Stimulated activated CD4-positive, alpha-beta T cell treated with anti-CD3 and anti-CD28 coated beads, TNF-alpha, amount 100 ng/mL, for 1 hour (primary cell): ENCODE measurements around the gene TTBK1.

Source experiments
- DNase-seq, 3 donors: peaks; one replicate each; pipeline ENCODE4 v3.0.0-alpha.2; 2020; ENCODE audit warnings: low read depth in 3 of 3, low spot score in 1 of 3

The TTBK1 gene

DNA sequence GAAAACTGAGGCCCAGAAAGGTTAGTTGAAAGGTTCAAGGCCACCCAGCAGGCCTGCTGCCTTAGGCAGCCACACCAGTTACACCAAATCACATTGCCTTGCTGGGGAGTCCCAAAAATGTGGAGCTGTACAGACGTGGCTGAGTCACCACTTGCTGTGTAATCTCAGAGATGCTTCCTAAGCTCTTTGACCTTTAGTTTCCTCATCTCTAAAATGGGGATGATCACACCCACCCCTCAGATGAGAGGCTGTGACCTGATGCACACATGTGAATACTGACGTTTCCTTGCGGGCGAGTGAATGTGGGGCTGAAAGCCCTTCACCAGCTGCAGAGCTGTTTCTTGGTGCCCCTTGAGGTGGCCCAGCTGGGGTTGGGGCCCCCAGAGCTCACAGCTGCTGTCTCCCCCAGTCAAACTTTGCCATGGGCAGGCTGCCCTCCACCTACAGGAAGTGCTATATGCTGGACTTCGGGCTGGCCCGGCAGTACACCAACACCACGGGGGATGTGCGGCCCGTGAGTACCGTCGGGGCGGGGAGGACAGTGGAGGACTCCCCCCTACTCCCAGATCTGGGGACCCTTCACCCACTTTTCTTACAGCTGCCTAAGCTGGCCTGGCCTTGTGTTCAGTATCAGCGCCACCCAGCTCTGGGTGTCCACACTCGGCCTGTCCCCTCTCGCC is 11.0 kb downstream of the TTBK1 start:
- DNase-seq: no peak

DNA sequence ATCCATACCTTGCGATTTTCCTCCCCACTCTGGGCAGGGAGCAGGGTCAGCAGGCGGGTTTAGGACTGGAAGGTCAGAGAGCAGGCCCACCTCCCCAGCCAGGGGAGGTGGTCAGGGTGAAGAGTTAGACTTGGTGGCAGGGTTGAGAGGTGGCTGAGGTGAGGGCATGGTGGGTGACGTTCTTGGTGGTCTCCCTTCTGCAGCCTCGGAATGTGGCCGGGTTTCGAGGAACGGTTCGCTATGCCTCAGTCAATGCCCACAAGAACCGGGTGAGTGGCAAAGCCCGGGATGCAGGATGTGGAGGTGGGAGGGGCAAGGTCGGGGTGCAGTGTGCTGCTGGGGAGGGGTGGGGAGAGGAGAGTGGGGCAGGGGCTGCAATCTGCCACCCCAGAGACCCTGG is 11.6 kb downstream of the TTBK1 start:
- DNase-seq: no peak

DNA sequence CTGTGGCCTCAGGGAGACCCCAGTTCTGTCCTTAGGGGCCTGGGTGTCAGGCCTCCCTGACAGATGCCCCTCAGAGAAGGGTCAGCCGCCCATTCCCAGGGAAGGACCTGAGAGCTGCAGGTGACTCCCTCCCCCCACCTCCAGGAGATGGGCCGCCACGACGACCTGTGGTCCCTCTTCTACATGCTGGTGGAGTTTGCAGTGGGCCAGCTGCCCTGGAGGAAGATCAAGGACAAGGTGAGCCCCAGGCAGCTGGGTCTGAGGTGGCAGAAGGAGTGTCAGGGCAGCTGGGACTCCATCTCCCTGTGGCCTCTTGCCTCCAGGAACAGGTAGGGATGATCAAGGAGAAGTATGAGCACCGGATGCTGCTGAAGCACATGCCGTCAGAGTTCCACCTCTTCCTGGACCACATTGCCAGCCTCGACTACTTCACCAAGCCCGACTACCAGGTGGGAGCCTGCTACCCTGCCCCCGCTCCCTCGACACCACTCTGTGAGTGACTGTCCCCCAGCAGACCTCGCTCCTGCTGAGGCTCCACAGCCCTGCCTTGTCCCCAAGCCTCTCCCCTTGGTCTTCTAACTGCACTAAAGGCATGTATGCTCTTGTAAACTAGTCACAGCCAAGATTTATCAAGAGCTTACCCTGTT is 12.2 kb downstream of the TTBK1 start:
- no peak for DNase-seq

DNA sequence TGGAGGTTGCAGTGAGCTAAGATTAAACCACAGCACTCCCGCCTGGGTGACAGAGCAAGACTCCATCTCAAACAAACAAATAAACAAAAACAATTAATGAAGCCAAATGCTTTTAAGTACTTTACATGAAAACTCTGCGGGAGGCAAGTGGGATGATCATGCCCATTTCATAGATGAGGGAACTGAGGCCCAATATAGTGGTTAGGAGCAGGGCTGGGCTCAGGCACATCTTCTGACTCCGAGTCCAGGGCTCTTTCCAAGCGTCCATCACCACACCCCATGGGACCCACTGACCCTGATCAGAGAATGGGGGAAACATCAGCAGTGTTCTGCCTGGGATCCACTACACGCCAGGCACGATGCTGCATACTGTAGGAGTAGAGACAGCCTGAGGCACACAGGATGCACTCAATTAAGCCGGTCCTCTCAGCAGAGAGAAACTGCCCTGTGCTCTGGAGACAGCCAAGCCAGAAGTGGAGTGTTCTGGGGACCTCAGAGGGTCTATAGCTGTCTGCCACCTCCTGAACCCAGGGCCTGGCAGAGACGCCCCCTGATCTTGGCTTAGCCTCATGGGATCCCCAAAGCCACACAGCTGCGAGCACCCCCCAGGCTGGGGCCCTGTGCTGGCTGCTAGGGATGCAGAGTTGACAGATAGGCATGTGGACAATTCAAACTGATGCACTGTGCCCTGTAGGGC is 13.5 kb downstream of the TTBK1 start:
- DNase-seq: no peak

DNA sequence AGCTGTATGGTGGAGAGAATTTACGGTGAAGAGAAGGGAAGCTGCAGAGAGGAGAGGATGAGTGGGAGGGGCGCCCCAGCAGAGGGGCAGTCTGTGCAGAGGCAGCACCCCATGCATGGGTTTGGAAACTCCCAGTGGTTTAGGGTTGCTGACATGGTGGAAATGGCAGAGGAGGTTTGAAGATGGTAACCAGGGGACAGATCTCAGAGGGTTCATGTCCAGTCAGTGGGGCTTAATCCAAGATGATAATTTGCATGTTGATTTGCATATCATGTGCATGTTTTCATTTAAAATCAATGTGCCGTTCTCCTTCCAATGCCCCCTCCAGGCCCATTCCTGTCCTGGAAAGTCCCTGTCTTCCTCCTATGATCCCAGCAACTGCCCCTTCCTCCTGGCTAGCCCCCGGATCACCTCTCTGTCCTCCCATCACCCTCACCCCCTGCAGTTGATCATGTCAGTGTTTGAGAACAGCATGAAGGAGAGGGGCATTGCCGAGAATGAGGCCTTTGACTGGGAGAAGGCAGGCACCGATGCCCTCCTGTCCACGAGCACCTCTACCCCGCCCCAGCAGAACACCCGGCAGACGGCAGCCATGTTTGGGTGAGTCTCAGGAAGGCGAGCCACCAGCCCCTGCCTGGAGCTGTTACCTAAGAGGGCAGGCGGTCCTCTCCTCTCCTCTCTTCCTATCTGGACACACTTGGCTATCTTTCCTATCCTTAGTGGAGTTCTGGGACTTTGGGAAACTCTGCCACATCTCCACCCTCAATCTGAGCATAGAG is 14.3 kb downstream of the TTBK1 start:
- no peak for DNase-seq

DNA sequence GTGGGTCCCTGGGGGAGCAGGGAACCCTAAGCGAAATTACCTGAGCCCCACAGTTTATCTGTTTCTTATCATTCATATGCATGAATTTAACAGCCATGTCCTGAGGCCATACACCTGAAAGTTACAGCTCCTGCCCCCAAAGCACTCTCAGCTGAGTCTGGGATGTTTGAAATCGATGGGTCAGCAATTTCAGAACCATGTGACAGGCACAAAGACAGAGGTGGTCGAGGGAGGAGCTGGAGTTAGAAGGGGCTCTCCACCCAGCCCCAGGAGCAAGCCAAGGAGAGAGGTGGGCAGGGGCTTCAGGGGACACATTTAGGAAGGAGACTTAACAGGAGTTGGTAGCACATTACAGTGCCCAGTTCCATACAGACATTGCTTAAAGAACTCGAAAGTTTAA is 14.9 kb downstream of the TTBK1 start:
- DNase-seq: no peak

DNA sequence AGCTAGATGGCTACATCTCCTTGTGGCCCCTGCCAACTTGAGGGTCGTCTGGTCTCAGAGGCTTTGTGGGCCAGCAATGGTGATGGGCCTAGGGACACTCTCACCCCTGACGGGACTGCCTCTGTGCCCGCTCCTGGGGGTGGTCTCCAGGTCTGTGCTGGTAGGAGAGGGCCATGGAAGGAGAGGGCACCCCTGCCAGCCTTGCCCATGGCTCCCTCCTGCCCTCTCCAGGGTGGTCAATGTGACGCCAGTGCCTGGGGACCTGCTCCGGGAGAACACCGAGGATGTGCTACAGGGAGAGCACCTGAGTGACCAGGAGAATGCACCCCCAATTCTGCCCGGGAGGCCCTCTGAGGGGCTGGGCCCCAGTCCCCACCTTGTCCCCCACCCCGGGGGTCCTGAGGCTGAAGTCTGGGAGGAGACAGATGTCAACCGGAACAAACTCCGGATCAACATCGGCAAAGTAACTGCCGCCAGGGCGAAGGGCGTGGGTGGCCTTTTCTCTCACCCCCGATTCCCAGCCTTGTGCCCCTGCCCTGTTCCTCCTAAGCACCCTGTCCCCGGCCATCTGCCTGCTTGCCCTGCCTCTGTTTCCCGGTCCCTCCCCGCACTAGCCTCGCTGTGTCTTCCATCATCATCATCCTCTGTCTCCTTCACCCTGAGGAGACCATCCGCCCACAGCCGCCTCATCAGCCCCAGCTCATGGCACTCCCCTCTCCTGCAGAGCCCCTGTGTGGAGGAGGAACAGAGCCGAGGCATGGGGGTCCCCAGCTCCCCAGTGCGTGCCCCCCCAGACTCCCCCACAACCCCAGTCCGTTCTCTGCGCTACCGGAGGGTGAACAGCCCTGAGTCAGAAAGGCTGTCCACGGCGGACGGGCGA is 15.8 kb downstream of the TTBK1 start:
- DNase-seq: no peak

DNA sequence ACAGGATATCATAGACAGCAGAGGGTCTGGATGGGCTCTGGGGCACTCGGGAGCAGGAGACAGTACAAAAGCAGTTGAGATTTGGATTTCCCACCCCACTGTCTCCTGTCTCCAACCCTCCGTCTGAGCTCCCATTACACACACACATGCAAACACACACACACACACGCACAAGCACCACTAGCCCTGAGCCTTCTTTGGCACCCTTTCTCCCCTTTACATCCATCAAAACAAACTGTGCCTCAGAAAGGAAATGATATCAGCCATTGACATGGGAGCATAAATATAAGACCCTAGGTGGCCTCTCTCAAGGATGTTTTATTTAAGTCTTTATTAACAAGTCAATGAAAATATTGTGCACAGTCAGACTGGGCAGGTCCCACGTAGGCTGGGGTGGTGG is 17.5 kb downstream of the TTBK1 start:
- DNase-seq: no peak

DNA sequence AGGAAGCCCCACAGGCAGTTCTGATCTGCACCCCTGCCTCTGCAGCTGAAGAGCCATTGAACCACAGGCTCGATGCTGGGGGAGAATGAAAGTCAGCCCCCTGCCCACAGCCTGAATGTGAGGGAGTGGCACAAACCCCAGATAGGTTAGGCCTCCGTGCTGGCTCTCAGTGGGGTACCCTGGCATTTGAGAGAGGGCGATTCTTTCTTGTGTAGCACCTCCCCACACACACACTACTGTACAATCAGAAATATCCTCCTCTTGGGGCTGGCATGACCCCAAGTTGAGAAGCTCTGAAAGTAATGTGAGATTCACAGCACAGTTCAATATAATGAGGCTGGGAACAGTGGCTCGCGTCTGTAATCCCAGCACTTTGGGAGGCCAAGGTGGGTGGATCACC is 17.9 kb downstream of the TTBK1 start:
- no peak for DNase-seq

DNA sequence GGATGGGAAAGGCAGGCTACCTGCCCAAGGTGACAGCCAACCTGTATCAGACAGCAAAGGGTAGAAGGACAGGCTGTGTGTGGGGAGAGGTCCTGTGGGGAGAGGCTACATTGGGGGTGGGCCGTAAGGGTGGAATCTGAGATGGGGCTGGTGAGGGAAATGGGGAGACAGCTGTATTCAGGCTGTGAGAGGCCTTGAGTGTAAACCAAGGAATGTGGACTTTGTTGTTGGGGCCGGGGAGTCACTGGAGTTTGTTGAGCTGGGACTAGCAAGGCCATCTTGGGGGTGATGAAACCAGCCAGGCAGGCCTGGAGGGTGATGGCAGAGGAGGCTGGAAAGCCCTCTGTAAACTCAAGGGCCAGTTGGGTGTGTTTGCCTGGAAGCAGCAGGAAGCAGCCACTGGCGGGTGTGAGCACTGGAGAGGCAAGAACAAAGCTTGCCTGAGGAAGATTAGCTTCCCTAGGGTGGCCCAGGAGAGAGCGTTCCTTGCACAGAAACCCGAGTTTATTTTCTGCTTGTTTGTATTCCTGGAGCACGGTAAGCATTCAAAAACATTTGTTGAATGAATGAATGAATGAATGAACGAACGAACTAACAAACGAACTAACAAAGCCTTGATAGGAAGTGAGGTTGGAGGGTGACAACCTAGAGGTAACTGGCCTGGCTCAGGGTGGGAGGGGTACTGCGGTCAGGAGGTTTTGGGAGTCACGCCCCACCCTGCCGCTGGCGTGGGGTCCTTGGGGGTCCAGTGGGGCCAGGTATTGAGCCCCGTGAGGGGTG is 18.9 kb downstream of the TTBK1 start:
- DNase-seq: no peak

DNA sequence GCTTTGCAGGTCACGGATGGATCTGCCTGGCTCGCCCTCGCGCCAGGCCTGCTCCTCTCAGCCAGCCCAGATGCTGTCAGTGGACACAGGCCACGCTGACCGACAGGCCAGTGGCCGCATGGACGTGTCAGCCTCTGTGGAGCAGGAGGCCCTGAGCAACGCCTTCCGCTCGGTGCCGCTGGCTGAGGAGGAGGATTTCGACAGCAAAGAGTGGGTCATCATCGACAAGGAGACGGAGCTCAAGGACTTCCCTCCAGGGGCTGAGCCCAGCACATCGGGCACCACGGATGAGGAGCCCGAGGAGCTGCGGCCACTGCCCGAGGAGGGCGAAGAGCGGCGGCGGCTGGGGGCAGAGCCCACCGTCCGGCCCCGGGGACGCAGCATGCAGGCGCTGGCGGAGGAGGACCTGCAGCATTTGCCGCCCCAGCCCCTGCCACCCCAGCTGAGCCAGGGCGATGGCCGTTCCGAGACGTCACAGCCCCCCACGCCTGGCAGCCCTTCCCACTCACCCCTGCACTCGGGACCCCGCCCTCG is 19.6 kb downstream of the TTBK1 start:
- no peak for DNase-seq

DNA sequence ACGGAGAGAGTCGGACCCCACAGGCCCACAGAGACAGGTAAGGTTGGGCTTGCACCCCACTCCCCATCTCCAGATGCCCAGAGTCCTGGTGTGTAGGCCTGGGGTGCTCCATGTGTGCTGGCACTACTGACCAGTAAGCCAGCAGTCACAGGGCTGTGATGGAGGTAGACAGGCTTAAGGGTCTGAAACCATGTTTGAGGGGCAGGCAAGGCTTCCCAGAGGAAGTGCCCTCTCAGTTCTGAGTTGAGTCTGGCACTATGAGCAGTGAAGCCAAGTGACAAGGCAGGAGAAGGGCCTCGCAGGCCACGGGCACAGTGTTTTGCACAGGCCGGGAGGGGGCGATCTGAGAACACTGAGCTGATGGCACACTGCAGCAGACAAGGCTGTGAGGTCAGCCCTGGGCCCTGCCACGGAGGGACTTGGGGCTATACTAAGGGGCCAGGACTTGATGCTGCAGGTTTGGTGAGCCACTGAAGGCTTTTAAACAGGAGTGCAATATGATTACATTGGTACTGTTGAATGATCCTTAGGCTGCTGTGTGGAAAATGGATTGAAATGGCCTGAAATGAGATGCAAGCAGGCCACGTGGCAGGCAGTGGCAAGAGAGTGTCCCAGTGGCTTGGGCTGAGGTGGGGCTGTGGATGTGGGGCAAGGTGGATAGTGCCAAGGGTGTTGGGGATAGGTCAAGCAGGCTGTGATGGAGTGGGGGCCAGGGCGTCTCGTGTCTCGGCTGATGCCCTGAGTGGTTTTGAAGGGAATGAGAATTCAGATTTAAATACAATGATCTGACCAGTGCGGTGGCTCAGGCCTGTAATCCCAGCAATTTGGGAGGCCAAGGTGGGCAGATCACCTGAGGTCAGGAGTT is 20.3 kb downstream of the TTBK1 start:
- DNase-seq: peak; percentile 49 to 64 (median 53)

DNA sequence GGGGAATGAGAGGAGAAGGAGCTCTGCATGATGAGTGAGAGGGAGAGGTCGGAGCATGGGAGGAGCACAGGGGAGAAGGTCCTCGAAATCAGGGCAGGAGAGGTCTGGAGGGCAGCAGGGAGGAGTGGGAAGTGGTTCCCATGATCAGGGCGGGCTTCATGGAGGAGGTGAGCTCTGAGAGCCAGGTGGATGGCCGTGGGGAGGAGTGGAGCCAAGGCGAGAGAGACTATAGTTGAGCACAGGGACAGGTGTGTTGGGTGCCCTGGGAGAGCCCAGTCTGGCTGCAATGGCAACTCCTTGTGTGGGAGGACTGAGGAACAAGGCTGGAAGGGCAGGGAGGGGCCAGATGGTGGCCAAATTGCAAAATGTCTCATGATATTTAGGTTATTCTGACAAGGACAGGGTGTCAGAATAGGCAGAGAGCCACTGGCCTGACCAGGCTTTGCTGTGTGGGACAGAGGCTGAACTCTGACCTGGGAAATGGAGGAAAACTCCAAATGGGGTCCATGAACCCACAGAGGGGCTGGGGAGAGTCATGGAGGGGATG is 21.4 kb downstream of the TTBK1 start:
- no peak for DNase-seq

DNA sequence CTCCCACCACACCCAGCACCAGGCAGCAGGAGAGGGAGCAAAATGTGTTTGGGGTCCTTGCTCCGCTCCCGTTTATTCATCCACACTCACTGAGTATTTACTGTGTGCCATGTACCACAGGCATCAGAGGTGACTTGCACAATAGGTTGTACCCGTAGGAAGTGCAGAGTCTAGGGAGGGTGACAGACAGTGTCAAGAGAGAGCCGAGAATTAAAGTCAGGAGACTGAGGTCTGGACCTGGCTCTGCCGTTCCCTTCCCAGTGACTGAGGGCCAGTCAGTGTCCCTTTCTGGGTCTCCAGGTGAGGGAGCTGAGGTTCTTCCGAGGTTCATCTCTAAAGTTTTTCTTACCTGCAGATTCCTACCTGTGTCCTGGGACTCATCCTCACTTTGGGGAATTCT is 22.3 kb downstream of the TTBK1 start:
- no peak for DNase-seq

DNA sequence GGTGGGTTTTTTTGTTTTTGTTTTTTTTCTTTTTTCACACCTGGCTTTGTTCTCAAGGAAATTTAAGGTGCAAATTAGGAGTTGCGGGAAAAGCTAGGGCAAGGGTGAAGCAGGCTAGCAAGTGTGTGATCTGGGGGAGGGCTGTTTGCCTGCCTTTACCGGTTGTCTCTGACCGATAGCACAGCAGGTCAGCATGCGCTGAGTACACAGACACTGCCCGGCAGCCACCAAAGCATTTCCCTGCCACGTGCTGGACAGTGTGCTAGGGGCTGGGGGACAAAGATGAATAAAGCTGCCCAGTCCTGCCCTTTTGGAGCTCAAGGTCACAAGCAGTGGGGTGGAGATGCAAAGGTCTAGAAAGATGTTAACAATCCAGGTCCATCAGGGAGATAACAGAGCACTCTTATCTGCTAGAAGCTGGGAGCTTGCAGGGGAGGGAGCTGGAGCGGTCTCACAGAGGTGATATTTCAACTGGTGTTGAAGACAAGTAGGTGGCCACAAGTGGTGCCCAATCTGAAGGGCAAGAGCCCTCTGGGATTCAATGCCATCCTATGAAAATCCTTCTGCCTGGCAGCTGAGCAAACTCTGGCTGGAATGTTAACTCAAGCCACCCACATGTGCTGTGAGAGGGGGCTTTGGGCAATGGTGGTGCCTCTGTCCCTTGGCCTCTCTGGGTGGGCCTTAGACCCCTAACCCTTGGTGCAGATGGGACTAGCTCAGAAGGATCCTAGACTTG is 24.5 kb downstream of the TTBK1 start:
- DNase-seq: no peak

DNA sequence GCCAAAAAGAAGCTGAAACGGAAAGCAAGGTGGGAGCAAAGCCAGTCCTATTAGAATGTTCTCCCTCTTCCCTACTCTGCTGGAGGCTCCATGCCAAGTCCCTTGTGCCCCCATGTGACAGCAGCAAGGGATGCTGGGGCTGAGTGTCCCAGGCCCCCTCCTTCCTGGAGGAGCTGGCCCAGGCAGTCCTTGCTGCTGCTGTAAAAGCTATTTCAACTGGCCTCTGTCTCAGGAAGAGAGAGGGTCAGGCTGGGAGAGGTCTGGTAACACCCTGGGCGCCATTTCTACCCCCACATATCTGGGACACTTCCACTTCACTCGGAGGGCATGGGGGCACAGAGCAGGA is 25.0 kb downstream of the TTBK1 start:
- no peak for DNase-seq

DNA sequence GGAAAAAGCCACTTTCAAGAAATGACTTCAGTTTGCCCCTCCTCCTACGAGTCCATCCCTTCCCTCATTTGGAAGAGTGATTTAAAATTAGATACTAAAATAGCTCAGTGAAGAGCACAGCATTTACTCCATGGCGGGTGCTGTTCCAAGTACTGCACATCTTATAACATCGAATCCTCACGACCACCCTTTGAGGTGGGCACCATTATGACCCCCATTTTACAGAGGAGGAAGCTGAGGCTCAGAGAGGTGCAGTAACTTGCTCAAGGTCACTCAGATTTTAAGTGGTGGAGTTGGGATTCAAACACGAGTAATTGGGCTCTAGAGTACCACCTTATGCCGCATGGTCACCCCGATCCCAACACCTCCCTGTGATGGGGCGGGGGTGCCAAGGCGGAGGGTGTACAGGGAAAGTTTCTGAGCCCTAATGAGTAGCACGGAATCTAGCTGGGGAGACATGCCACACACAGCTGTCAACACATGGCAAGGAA is 25.5 kb downstream of the TTBK1 start:
- DNase-seq: no peak
